Heart left ventricle (tissue), 16 donors: ENCODE measurements around the gene TRAK1. TPM values are rescaled to one million over a fixed set of nuclear protein-coding genes. Genes with fewer than 3 reads are reported as not detected.
A peak's percentile ranks its signal among the peaks of the same experiment; 100 is the strongest.

Experiments
- ATAC-seq, 4 donors: fragments of 200-7000 bp; cut with Tn5 transposase; one replicate each; pipeline ENCODE4 v1.9.1; 2020 to 2022; ENCODE audit warnings: moderate library complexity in 4 of 4, mild to moderate bottlenecking in 3 of 4, moderate number of reproducible peaks in 1 of 4
- DNase-seq, 5 donors: peaks; one replicate each; pipeline ENCODE4 v3.0.0-alpha.2; 2020
- H3K27ac ChIP-seq, 12 donors: fragments of 200-600 bp; sonication (generic) in 4 of 12; one replicate each; pipeline versions ENCODE4 v1.5.0 to v1.8.0; 2016 to 2022; ENCODE audit warnings: mild to moderate bottlenecking in 2 of 12
- H3K27me3 ChIP-seq, 9 donors: fragments of 200-600 bp; sonication (generic) in 2 of 9; one replicate each; pipeline versions ENCODE4 v1.5.1 to v1.8.0; 2016 to 2022; ENCODE audit warnings: mild to moderate bottlenecking in 3 of 9
- H3K36me3 ChIP-seq, 9 donors: fragments of 200-600 bp; sonication (generic) in 2 of 9; one replicate each; pipeline versions ENCODE4 v1.5.0 to v1.8.0; 2018 to 2022; ENCODE audit warnings: mild to moderate bottlenecking in 2 of 9
- H3K4me1 ChIP-seq, 12 donors: fragments of 200-600 bp; sonication (generic) in 4 of 12; one replicate each; pipeline versions ENCODE4 v1.5.0 to v1.8.0; 2016 to 2022; ENCODE audit warnings: mild to moderate bottlenecking in 3 of 12
- H3K4me3 ChIP-seq, 12 donors: fragments of 200-600 bp; sonication (generic) in 4 of 12; one replicate each; pipeline versions ENCODE4 v1.5.0 to v1.8.0; 2017 to 2022; ENCODE audit warnings: mild to moderate bottlenecking in 9 of 12, moderate library complexity in 4 of 12
- H3K9me3 ChIP-seq, 12 donors: fragments of 200-600 bp; sonication (generic) in 4 of 12; one replicate each; pipeline versions ENCODE4 v1.5.0 to v1.8.0; 2016 to 2022; ENCODE audit warnings: mild to moderate bottlenecking in 1 of 12
- POLR2A ChIP-seq, 2 donors: fragments of 450-650 bp; IDR thresholded peaks; one replicate each; pipeline ENCODE4 v1.6.1; 2017; ENCODE audit warnings: antibody characterized with exemption in 2 of 2, mild to moderate bottlenecking in 2 of 2, moderate library complexity in 2 of 2
- WGBS, 4 donors: extraction: QIAGEN DNeasy Blood & Tissue Kit in 2 of 4; methylation state at CpG; one replicate each; pipeline versions ENCODE4 v1.1.5 to v1.1.7; 2013 to 2018; 5-methylcytosine and 5-hydroxymethylcytosine counted together
- intact Hi-C, 10 donors: fragments of 100-400 bp; cut with DNase I; formaldehyde crosslinking; loops; one replicate each; pipeline versions ENCODE4 v1.11.1 to v1.14.2; 2022
- polyA plus RNA-seq, 2 donors: library from polyadenylated mRNA; stranded (reverse); fragments of 200-250 nt; gene quantifications; one replicate each; pipeline ENCODE4 v1.2.3, GENCODE V29; 2013
- total RNA-seq, 9 donors: library from RNA; depleted of rRNA in 2 of 9; stranded (reverse); fragments of >200 nt in 2 of 9; fragmentation: NEBNext Ultra II Directional in 3 of 9; extraction: Animal tissue kit (Norgen Biotek cat#: 25700) in 3 of 9; gene quantifications; one replicate each; pipeline versions ENCODE4 v1.1.0 to v1.2.4, GENCODE V29; 2016 to 2023
- TF ChIP-seq, protein P1 (sequence below), 12 donors: fragments of 200-600 bp; sonication (generic) in 4 of 12; IDR thresholded peaks; one replicate each; pipeline versions ENCODE4 v1.5.0 to v1.8.0; 2018 to 2022; ENCODE audit warnings: antibody characterized with exemption in 12 of 12, mild to moderate bottlenecking in 5 of 12
- donor health status: ischemic (EF 13 %, LVEDD 7.1; RV severe dilation, severe dysfunction).
- donor health status: healthy with polysubstance abuse.
- donor health status: DM: no; HTN: yes; CAD: no.
- donor health status: DM: no; HTN: no; CAD: no.
- donor health status: ischemic (EF 25% LVEDD 6.9; RV normal size, moderate dysfunction).
- donor health status: ischemic (EF 25% LVEDD 5.7; RV mildly dilated, moderate dysfunction).
- donor health status: healthy.
- donor health status: DM: yes; HTN: yes; CAD: no.
- donor health status: ischemic (EF 35%, LVEDD 5.7; RV mildly dilated, moderate dysfunction).
- donor health status: nonischemic (EF 11% LVEDD 7.7; RV severe dilation, severe dysfunction).
- donor health status: DM: yes; HTN: yes; CAD: no.
- donor health status: PGD.
- donor health status: ischemic (EF 29% LVEDD 5.4; RV normal size, mild dysfunction).
- donor health status: nonischemic (EF 23%, LVEDD 6.1; RV moderate dilation, normal function).

TRAK1 gene
- total and polyA plus RNA-seq, 11 donors = 53.3 to 364 (median 250) TPM

DNA sequence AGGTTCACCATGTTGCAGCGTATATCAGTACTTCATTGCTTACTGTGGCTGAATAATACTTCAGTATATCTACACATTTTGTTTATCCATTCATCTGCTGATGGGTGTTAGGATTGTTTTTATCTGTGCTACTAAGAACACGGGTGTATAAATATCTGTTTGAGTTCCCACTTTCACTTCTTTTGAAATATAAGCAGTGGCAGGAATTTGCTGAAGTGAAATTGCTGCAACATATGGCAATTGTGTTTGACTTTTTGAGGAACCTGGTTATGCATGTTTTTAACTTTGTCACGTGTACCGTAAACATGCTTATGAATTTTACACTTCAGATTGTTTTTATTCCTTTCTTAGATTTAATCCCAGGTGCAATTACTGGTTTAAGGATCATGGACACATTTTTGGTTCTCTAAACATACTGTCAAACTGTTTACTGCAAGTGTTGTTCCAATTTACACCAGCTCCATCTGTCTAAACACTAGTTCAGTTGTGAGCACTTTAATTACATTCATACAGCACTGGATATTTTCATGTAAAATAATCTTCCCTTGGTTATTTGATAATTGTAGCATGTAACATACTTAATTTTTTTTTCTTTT is 23.1 kb downstream of the TRAK1 start:
- H3K27me3 ChIP-seq = no peaks in the 10 kb centered on the region
- H3K9me3 ChIP-seq = no peaks in the 10 kb centered on the region
- ATAC-seq (no peak), DNase-seq (no peak)
- H3K36me3 ChIP-seq = no peaks in the 10 kb centered on the region
- peak overlapping the region in 2 of 12 donors; percentile 49 to 65 for H3K27ac ChIP-seq
- WGBS, 4 donors = 66 to 69% (median 68%) methylated on average over 4 of the region's 4 CpGs
- TF ChIP-seq, protein P1, sequence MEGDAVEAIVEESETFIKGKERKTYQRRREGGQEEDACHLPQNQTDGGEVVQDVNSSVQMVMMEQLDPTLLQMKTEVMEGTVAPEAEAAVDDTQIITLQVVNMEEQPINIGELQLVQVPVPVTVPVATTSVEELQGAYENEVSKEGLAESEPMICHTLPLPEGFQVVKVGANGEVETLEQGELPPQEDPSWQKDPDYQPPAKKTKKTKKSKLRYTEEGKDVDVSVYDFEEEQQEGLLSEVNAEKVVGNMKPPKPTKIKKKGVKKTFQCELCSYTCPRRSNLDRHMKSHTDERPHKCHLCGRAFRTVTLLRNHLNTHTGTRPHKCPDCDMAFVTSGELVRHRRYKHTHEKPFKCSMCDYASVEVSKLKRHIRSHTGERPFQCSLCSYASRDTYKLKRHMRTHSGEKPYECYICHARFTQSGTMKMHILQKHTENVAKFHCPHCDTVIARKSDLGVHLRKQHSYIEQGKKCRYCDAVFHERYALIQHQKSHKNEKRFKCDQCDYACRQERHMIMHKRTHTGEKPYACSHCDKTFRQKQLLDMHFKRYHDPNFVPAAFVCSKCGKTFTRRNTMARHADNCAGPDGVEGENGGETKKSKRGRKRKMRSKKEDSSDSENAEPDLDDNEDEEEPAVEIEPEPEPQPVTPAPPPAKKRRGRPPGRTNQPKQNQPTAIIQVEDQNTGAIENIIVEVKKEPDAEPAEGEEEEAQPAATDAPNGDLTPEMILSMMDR (IDR thresholded peaks at IDR 0.05) = no peak
- TF ChIP-seq POLR2A (IDR thresholded peaks at IDR 0.05) = no peak
- no peak overlapping the region for H3K4me3 ChIP-seq
- intact Hi-C loops = loop anchor here in 4 of 10 donors (10.0 kb wide), 1 partner anchor 331 kb away; no protein-coding TSS in a partner anchor
- H3K4me1 ChIP-seq = peaks cover 0 to 58% (median 39%) of the 10 kb centered on the region in 12 donors

DNA sequence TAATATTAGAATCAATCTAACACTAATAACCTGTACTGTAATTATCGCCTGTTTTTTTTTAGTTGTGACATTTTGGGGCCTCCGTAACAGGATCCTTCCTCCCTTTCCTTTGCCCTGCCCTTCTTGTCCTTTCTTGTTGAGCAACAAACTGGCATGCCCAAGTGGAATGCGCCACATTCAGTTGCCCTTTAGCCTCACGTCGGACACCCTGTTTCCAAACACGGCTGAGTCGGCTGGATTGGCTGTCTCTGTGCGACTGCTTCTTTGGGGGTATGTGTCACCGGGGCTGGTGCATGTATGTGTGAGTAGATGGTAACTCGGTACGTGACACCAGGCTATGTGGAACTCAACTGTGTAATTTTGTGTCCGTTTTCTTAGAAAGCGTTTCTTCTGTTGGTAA is 24.1 kb downstream of the TRAK1 start:
- TF ChIP-seq, protein P1 (IDR thresholded peaks at IDR 0.05) = no peak
- no peak for TF ChIP-seq POLR2A (IDR thresholded peaks at IDR 0.05)
- DNase-seq (peak in 3 of 5 donors; percentile 45 to 72 (median 51)), ATAC-seq (peak in 3 of 4 donors; percentile 55 to 63 (median 58))
- H3K27ac ChIP-seq = peak overlapping the region in 6 of 12 donors; percentile 11 to 61 (median 44)
- H3K36me3 ChIP-seq = no peaks in the 10 kb centered on the region
- H3K27me3 ChIP-seq = no peaks in the 10 kb centered on the region
- H3K4me3 ChIP-seq = no peak overlapping the region
- H3K4me1 ChIP-seq = peaks cover 0 to 68% (median 49%) of the 10 kb centered on the region in 12 donors
- 43 to 82% (median 70%) methylated on average over 13 of the region's 13 CpGs for WGBS, 4 donors
- intact Hi-C loops = loop anchor here in 7 of 10 donors (5.0 to 10.0 kb wide), 3 partner anchors 77 to 330 kb away; no protein-coding TSS in a partner anchor
- no peaks in the 10 kb centered on the region for H3K9me3 ChIP-seq

DNA sequence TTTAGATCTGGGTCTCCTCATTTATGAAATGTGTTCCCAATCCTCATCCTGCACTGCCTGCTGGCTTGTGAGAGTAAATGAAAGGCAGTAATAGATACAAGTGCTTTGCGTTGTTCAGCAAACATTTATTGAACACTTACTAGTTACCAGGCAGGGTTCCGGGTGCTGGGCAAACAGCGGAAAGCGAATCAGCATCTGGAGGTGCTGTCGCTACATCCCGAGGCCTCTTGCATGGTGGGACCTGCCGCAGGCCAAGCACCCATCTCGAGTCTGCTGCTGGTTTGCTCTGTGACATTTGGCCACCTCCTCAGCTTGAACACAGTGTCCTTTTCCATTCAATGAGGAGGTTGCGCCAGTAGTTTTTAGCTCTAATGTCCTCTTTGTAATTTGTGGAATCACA is 24.8 kb downstream of the TRAK1 start:
- DNase-seq (peak in 1 of 5 donors; percentile 30), ATAC-seq (no peak)
- no peak overlapping the region for H3K4me3 ChIP-seq
- H3K9me3 ChIP-seq = no peaks in the 10 kb centered on the region
- TF ChIP-seq POLR2A (IDR thresholded peaks at IDR 0.05) = no peak
- TF ChIP-seq, protein P1 (IDR thresholded peaks at IDR 0.05) = no peak
- no peaks in the 10 kb centered on the region for H3K36me3 ChIP-seq
- 93 to 95% (median 94%) methylated on average over 8 to 9 of the region's 9 CpGs for WGBS, 4 donors
- H3K27me3 ChIP-seq = no peaks in the 10 kb centered on the region
- intact Hi-C loops = loop anchor here in 7 of 10 donors (5.0 to 10.0 kb wide), 3 partner anchors 76 to 329 kb away; no protein-coding TSS in a partner anchor
- H3K27ac ChIP-seq = peak overlapping the region in 7 of 12 donors; percentile 9 to 61 (median 40)
- H3K4me1 ChIP-seq = peaks cover 0 to 75% (median 56%) of the 10 kb centered on the region in 12 donors

DNA sequence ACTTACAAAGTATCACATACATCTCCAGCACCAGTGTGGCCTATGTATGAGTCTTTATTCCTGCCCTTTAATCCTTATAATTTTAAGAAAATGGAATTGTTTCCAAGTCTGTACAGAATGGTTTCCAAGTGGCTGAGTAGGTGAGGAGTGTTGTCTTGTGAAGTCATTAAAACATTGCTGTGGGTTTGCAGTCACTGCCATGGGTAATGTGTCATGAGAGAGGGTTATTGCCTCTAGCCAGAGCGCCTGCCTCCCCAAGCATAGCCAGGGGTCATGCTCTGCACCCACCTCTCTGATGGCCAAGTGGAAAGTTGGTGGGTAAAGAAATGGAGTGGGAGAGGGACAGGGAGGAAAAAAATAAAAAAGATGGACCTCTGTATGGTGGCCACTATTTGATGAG is 25.3 kb downstream of the TRAK1 start:
- ATAC-seq (no peak), DNase-seq (peak in 1 of 5 donors; percentile 4)
- 91 to 100% (median 95%) methylated on average over 1 of the region's 1 CpG for WGBS, 4 donors
- Histone ChIP-seq H3K4me1 (peaks cover 0 to 76% (median 58%) of the 10 kb centered on the region in 12 donors), H3K27me3 (no peaks in the 10 kb centered on the region), H3K36me3 (no peaks in the 10 kb centered on the region), H3K27ac (peak overlapping the region in 4 of 12 donors; percentile 17 to 61 (median 44)), H3K4me3 (no peak overlapping the region), H3K9me3 (no peaks in the 10 kb centered on the region)
- intact Hi-C loops = loop anchor here in 7 of 10 donors (5.0 to 10.0 kb wide), 3 partner anchors 76 to 328 kb away; no protein-coding TSS in a partner anchor
- TF ChIP-seq, protein P1 (IDR thresholded peaks at IDR 0.05) = no peak
- TF ChIP-seq POLR2A (IDR thresholded peaks at IDR 0.05) = no peak
